Body of pancreas (tissue), 4 donors: ENCODE measurements around the gene TNS2. TPM values are rescaled to one million over a fixed set of nuclear protein-coding genes. Genes with fewer than 3 reads are reported as not detected.
A peak's percentile ranks its signal among the peaks of the same experiment; 100 is the strongest.

Experiments
- ATAC-seq: fragments of 150-250 bp; one replicate; pipeline ENCODE4 v1.9.1; 2016
- DNase-seq, 4 donors: peaks; one replicate each; pipeline ENCODE4 v3.0.0-alpha.2; 2019
- H3K27ac ChIP-seq, 4 donors: fragments of 200-600 bp; sonication (generic); 1 replicate in 3 of 4; 2 replicates in 1 of 4; pipeline versions ENCODE4 v1.5.1 to v1.6.1; 2016 to 2019; ENCODE audit warnings: mild to moderate bottlenecking in 1 of 4, mixed read lengths in 1 of 4, moderate library complexity in 1 of 4
- H3K27me3 ChIP-seq, 2 donors: fragments of 200-600 bp; sonication (generic); one replicate each; pipeline ENCODE4 v1.6.0; 2016; ENCODE audit warnings: mild to moderate bottlenecking in 1 of 2
- H3K36me3 ChIP-seq, 2 donors: fragments of 200-600 bp; sonication (generic); replicated peaks in 1 of 2; 2 replicates each; pipeline ENCODE4 v1.5.1; 2016; ENCODE audit warnings: low read depth in 2 of 2; ENCODE audit not compliant: insufficient read depth in 1 of 2
- H3K4me1 ChIP-seq: fragments of 200-600 bp; sonication (generic); one replicate; pipeline ENCODE4 v1.6.0; 2016
- H3K4me3 ChIP-seq, 2 donors: fragments of 200-600 bp; sonication (generic); 1 replicate in 1 of 2; 2 replicates in 1 of 2; pipeline ENCODE4 v1.5.1; 2016 to 2019
- H3K9me3 ChIP-seq, 3 donors: fragments of 200-600 bp; sonication (generic); 1 replicate in 2 of 3; 2 replicates in 1 of 3; pipeline ENCODE4 v1.5.1; 2016
- CTCF ChIP-seq, 7 experiments: fragments of 450-650 bp in 4 of 7; fragments of 200-600 bp in 3 of 7; sonication (generic) in 3 of 7; IDR thresholded peaks; one replicate each; pipeline ENCODE4 v1.5.1; 2016 to 2019; ENCODE audit warnings: antibody characterized with exemption in 7 of 7
- POLR2A ChIP-seq, 3 donors: fragments of 450-650 bp; IDR thresholded peaks; one replicate each; pipeline ENCODE4 v1.6.1; 2016; ENCODE audit warnings: antibody characterized with exemption in 3 of 3, mild to moderate bottlenecking in 2 of 3
- WGBS, 2 donors: methylation state at CpG; one replicate each; pipeline ENCODE4 v1.1.5; 2017; 5-methylcytosine and 5-hydroxymethylcytosine counted together
- intact Hi-C: fragments of 100-400 bp; cut with DNase I; formaldehyde crosslinking; loops from one replicate; pipeline ENCODE4 v1.15.1; 2023
- total RNA-seq, 2 donors: library from RNA; depleted of rRNA; stranded (reverse); fragments of >200 nt; gene quantifications; one replicate each; pipeline ENCODE4 v1.1.0, GENCODE V29; 2016

The TNS2 gene
- total RNA-seq, 2 donors from 2014 or later, result 75.5 to 113 TPM

- intact Hi-C loops, result no loop called here
- peaks cover 0 to 10% of the 10 kb centered on the region in 2 donors for H3K36me3 ChIP-seq
- H3K4me1 ChIP-seq, result peaks cover 51% of the 10 kb centered on the region
- peak overlapping the region; percentile 53 to 95 (median 80) for H3K27ac ChIP-seq
- ATAC-seq (peak; percentile 1), DNase-seq (peak; percentile 52 to 73 (median 62))
- TF ChIP-seq POLR2A (IDR thresholded peaks at IDR 0.05) (no peak), CTCF (IDR thresholded peaks at IDR 0.05) (peak in 1 of 7 experiments; percentile 10)
- H3K4me3 ChIP-seq, result peak overlapping the region; percentile 52 to 84
- no peaks in the 10 kb centered on the region for H3K9me3 ChIP-seq
- 14 to 15% methylated on average over 11 to 18 of the region's 25 CpGs for WGBS, 2 donors
- H3K27me3 ChIP-seq, result no peaks in the 10 kb centered on the region
Measured at GRCh38 chr12:53078425-53079225, 28.8 kb downstream of the TNS2 start.

GRCh38 chr12:53079226-53080117 is 29.6 kb downstream of the TNS2 start, which contains the start of gene SPRYD3:
SPRYD3 (minus strand) TSS chr12:53079390; CDS start chr12:53079333, 57 bp downstream.
- WGBS, 2 donors, result 2 to 5% methylated on average over 13 to 65 of the region's 67 CpGs
- Histone ChIP-seq H3K27ac (peak within 1 kb of the TSS; percentile 69 to 95 (median 89)), H3K9me3 (no peaks in the 10 kb centered on the region), H3K27me3 (no peaks in the 10 kb centered on the region), H3K4me3 (peak within 1 kb of the TSS; percentile 52 to 84), H3K4me1 (peaks cover 43% of the 10 kb centered on the region), H3K36me3 (peaks cover 0 to 9% of the 10 kb centered on the region in 2 donors)
- peak; percentile 97 to 98 (median 98) for DNase-seq
- intact Hi-C loops, result no loop called here
- TF ChIP-seq POLR2A (IDR thresholded peaks at IDR 0.05) (peak; percentile 90 to 92 (median 91)), CTCF (IDR thresholded peaks at IDR 0.05) (peak in 2 of 7 experiments; percentile 3 to 6)
- peak; percentile 99 for ATAC-seq

- no peaks in the 10 kb centered on the region for H3K9me3 ChIP-seq
- peaks cover 19% of the 10 kb centered on the region for H3K4me1 ChIP-seq
- H3K36me3 ChIP-seq, result no peaks in the 10 kb centered on the region
- WGBS, 2 donors, result 71 to 75% methylated on average over 2 of the region's 2 CpGs
- no peak overlapping the region for H3K4me3 ChIP-seq
- no peak overlapping the region for H3K27ac ChIP-seq
- ATAC-seq (no peak), DNase-seq (no peak)
- intact Hi-C loops, result no loop called here
- H3K27me3 ChIP-seq, result no peaks in the 10 kb centered on the region
- TF ChIP-seq POLR2A (IDR thresholded peaks at IDR 0.05) (no peak), CTCF (IDR thresholded peaks at IDR 0.05) (no peak)
Measured at GRCh38 chr12:53082637-53083175, 32.8 kb downstream of the TNS2 start.

GRCh38 chr12:53086361-53086760 is 36.5 kb downstream of the TNS2 start:
- ATAC-seq, result no peak
- 86 to 89% methylated on average over 3 of the region's 3 CpGs for WGBS, 2 donors
- no peak for TF ChIP-seq POLR2A (IDR thresholded peaks at IDR 0.05)
- Histone ChIP-seq H3K4me3 (no peak overlapping the region), H3K27ac (no peak overlapping the region), H3K4me1 (no peaks in the 10 kb centered on the region), H3K36me3 (no peaks in the 10 kb centered on the region), H3K27me3 (no peaks in the 10 kb centered on the region), H3K9me3 (no peaks in the 10 kb centered on the region)
- intact Hi-C loops, result no loop called here
- DNase-seq, result no peak

- TF ChIP-seq POLR2A (IDR thresholded peaks at IDR 0.05), result no peak
- TF ChIP-seq CTCF (IDR thresholded peaks at IDR 0.05), result no peak
Measured at GRCh38 chr12:53090105-53090504, 40.2 kb downstream of the TNS2 start.

More at GRCh38 chr12:53090105-53090504, 40.2 kb downstream of the TNS2 start:
- no peaks in the 10 kb centered on the region for H3K27me3 ChIP-seq
- 91 to 93% methylated on average over 6 of the region's 6 CpGs for WGBS, 2 donors
- no peaks in the 10 kb centered on the region for H3K9me3 ChIP-seq
- no peak overlapping the region for H3K4me3 ChIP-seq
- H3K4me1 ChIP-seq, result no peaks in the 10 kb centered on the region
- no peak overlapping the region for H3K27ac ChIP-seq
- H3K36me3 ChIP-seq, result no peaks in the 10 kb centered on the region
- DNase-seq, result no peak
- intact Hi-C loops, result no loop called here
- ATAC-seq, result no peak
